ENCODE results near the gene EEFSEC. TPM values are rescaled to one million over a fixed set of nuclear protein-coding genes. Genes with fewer than 3 reads are reported as not detected.

The EEFSEC gene
- total RNA-seq, 1 donor from 2014 or later, result 7.1 TPM

- H3K9me3 Mint-ChIP-seq (ENCODE audit: unreplicated experiment), result no peaks in the 10 kb centered on the region
- no peaks in the 10 kb centered on the region for H3K4me1 Mint-ChIP-seq (ENCODE audit: unreplicated experiment)
- no peak for TF ChIP-seq CTCF (IDR thresholded peaks at IDR 0.05; ENCODE audit: unreplicated experiment)
- no peak overlapping the region for H3K4me3 Mint-ChIP-seq (ENCODE audit: unreplicated experiment)
- no peaks in the 10 kb centered on the region for H3K36me3 Mint-ChIP-seq (ENCODE audit: low read depth, unreplicated experiment)
- H3K27ac Mint-ChIP-seq (ENCODE audit: unreplicated experiment), result no peak overlapping the region
- DNase-seq (ENCODE audit: low spot score), result no peak
- H3K27me3 Mint-ChIP-seq (ENCODE audit: unreplicated experiment), result peaks cover 7% of the 10 kb centered on the region
Observed at GRCh38 chr3:128407247-128407646, 254.0 kb downstream of the EEFSEC start.

GRCh38 chr3:128408012-128408692 is 254.9 kb downstream of the EEFSEC start:
- Mint-ChIP-seq H3K4me3 (ENCODE audit: unreplicated experiment) (no peak overlapping the region), H3K27me3 (ENCODE audit: unreplicated experiment) (peaks cover 9% of the 10 kb centered on the region), H3K36me3 (ENCODE audit: low read depth, unreplicated experiment) (no peaks in the 10 kb centered on the region), H3K27ac (ENCODE audit: unreplicated experiment) (no peak overlapping the region), H3K9me3 (ENCODE audit: unreplicated experiment) (no peaks in the 10 kb centered on the region), H3K4me1 (ENCODE audit: unreplicated experiment) (no peaks in the 10 kb centered on the region)
- no peak for DNase-seq (ENCODE audit: low spot score)
- TF ChIP-seq CTCF (IDR thresholded peaks at IDR 0.05; ENCODE audit: unreplicated experiment), result no peak

- TF ChIP-seq CTCF (IDR thresholded peaks at IDR 0.05; ENCODE audit: unreplicated experiment), result no peak
- Mint-ChIP-seq H3K27me3 (ENCODE audit: unreplicated experiment) (peaks cover 7% of the 10 kb centered on the region), H3K9me3 (ENCODE audit: unreplicated experiment) (no peaks in the 10 kb centered on the region), H3K4me3 (ENCODE audit: unreplicated experiment) (no peak overlapping the region), H3K36me3 (ENCODE audit: low read depth, unreplicated experiment) (no peaks in the 10 kb centered on the region), H3K4me1 (ENCODE audit: unreplicated experiment) (no peaks in the 10 kb centered on the region), H3K27ac (ENCODE audit: unreplicated experiment) (no peak overlapping the region)
- no peak for DNase-seq (ENCODE audit: low spot score)
Observed at GRCh38 chr3:128408693-128409623, 255.7 kb downstream of the EEFSEC start.

- TF ChIP-seq CTCF (IDR thresholded peaks at IDR 0.05; ENCODE audit: unreplicated experiment), result no peak
- Mint-ChIP-seq H3K27ac (ENCODE audit: unreplicated experiment) (no peak overlapping the region), H3K4me1 (ENCODE audit: unreplicated experiment) (no peaks in the 10 kb centered on the region), H3K36me3 (ENCODE audit: low read depth, unreplicated experiment) (no peaks in the 10 kb centered on the region), H3K9me3 (ENCODE audit: unreplicated experiment) (no peaks in the 10 kb centered on the region), H3K27me3 (ENCODE audit: unreplicated experiment) (peaks cover 11% of the 10 kb centered on the region), H3K4me3 (ENCODE audit: unreplicated experiment) (no peak overlapping the region)
- DNase-seq (ENCODE audit: low spot score), result no peak
Observed at GRCh38 chr3:128409624-128410581, 256.6 kb downstream of the EEFSEC start.
